Loucy (cell line): ENCODE results near the gene SART1.

ENCODE experiments used
- CTCF ChIP-seq: fragments of 200-600 bp; sonication (generic); conservative IDR thresholded peaks from 2 replicates; pipeline ENCODE4 v1.5.1; 2014; ENCODE audit warnings: mild to moderate bottlenecking, antibody characterized with exemption, low read length
- EZH2phosphoT487 ChIP-seq: fragments of 200-600 bp; IDR thresholded peaks from 2 replicates; pipeline ENCODE4 v1.6.1; 2018; ENCODE audit warnings: antibody characterized with exemption, mild to moderate bottlenecking, moderate library complexity, borderline replicate concordance

GRCh38 chr11:65920372-65920802 lies 41.1 kb upstream of the SART1 start:
- TF ChIP-seq EZH2phosphoT487 (no peak), CTCF (no peak)
